Measurements from ENCODE around the gene JMJD8.

Gene JMJD8

GRCh38 chr16:721765-722540 lies 37.8 kb upstream of the JMJD8 start:
- DNase-seq: no peak

- peak; percentile 78 for DNase-seq
Observed at GRCh38 chr16:720990-721764, 37.0 kb upstream of the JMJD8 start, which contains the start of gene ANTKMT. TSS of gene ANTKMT (plus strand) at chr16:721146. CDS start at chr16:721275, 129 bp downstream.

- DNase-seq: peak; percentile 93
Observed at GRCh38 chr16:720447-720989, 36.4 kb upstream of the JMJD8 start.

- DNase-seq: peak; percentile 91
Observed at GRCh38 chr16:719815-720446, 35.8 kb upstream of the JMJD8 start.

- no peak for DNase-seq
Observed at GRCh38 chr16:718922-719321, 34.8 kb upstream of the JMJD8 start.

GRCh38 chr16:718389-718788 lies 34.3 kb upstream of the JMJD8 start:
- DNase-seq: no peak

- peak; percentile 88 for DNase-seq
Observed at GRCh38 chr16:717450-718245, 33.5 kb upstream of the JMJD8 start.

- no peak for DNase-seq
Observed at GRCh38 chr16:716768-717325, 32.7 kb upstream of the JMJD8 start.

- no peak for DNase-seq
Observed at GRCh38 chr16:716200-716568, 32.0 kb upstream of the JMJD8 start.

- DNase-seq: peak; percentile 15
Observed at GRCh38 chr16:715477-716199, 31.5 kb upstream of the JMJD8 start.

GRCh38 chr16:714558-715476 lies 30.7 kb upstream of the JMJD8 start, which contains the start of gene METRN:
TSS of gene METRN (plus strand) at chr16:715118. CDS start at chr16:715290, 172 bp downstream.
- peak; percentile 72 for DNase-seq

- no peak for DNase-seq
Observed at GRCh38 chr16:714079-714478, 29.9 kb upstream of the JMJD8 start.

- DNase-seq: peak; percentile 42
Observed at GRCh38 chr16:712740-713250, 28.7 kb upstream of the JMJD8 start.

- peak; percentile 41 for DNase-seq
Observed at GRCh38 chr16:711548-712320, 27.6 kb upstream of the JMJD8 start.

- no peak for DNase-seq
Observed at GRCh38 chr16:711084-711483, 26.9 kb upstream of the JMJD8 start.

- DNase-seq: peak; percentile 63
Observed at GRCh38 chr16:710500-711075, 26.5 kb upstream of the JMJD8 start.

- peak; percentile 93 for DNase-seq
Observed at GRCh38 chr16:709566-710499, 25.7 kb upstream of the JMJD8 start.

- DNase-seq: no peak
Observed at GRCh38 chr16:708959-709358, 24.8 kb upstream of the JMJD8 start.

Data from NCI-H2171 treated with DMSO at 0.1 percent for 48 hours (cell line).